LNCaP clone FGC (cell line): ENCODE measurements around the gene PIEZO2.
A peak's percentile ranks its signal among the peaks of the same experiment; 100 is the strongest.

Experiments used
- DNase-seq: peaks from one replicate; pipeline ENCODE4 v3.0.0-alpha.2; 2011; ENCODE audit warnings: low read depth
- H3K4me3 ChIP-seq: 2 replicates; pipeline ENCODE4 v1.5.1; 2011; ENCODE audit warnings: mild to moderate bottlenecking, low read depth, low read length, control low read depth
- CTCF ChIP-seq: IDR thresholded peaks from 2 replicates; pipeline ENCODE4 v1.5.1; 2012; ENCODE audit warnings: mild to moderate bottlenecking; ENCODE audit not compliant: control insufficient read depth, insufficient read depth; ENCODE audit errors: extremely low read depth

The PIEZO2 gene

DNA sequence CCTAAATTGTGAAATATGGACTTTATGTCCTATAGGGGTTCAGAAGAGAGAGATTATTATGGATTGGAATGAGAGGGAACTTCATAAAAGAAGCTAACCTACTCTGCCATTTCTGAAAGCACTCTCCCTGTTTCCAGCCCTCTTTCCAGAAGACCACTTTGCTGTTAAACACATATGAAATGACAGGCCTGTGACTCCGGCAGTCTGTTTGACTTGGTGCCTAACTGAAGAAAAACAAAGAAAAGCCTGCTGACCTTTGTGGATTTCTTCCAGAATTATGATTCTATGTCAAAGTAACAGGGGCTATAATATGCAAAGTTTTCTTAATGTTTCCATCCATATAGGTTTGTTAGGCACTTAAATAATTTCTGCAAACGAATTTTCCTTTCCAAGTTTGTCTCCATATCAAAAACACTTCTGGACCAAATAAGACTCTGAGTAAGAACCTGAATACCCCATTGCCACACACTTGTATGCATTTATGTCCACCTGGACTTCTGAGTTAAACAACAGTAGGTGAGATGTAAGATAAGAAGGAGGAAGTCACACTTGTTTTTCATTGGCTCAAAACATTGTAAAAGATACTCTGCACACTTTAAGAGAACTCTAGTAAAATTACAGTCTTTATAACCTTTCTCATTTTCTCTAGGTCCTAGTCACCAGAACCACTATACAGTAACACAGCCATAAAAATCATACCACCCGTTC is 111.7 kb downstream of the PIEZO2 start:
- no peak overlapping the region for H3K4me3 ChIP-seq
- no peak for TF ChIP-seq CTCF
- peak; percentile 75 for DNase-seq

DNA sequence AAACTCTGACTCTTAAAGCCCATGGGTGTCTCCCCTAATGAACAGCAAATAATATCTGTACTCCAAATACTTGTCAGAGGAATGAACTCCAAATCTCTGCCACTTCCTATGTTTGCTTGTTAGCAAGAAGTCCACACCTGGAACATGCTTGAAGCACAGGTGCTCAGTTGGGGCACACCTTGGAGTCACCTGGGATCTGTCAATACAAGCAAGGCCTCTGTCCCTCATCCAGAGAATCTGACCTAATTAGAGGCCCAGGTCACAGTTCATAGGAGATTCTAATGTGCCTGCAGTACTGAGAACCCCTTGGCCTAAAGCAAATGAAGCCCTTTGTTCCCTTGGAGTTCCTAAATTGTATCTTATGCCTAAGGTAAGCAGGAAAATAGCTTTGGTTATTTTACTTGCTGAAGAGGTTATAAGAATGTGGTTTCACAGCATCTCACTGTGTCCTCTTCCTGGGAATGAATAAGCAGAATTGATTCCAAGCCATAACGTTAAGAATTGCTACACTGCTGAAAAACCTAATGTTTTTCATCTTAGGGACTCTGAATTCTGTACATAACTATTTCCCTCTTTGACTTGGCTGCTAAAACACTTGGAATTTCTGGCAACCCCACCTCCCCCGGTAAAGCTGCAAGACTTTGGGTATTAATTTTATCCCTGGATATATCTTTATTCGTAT is 113.4 kb downstream of the PIEZO2 start:
- no peak overlapping the region for H3K4me3 ChIP-seq
- no peak for TF ChIP-seq CTCF
- DNase-seq = no peak

GRCh38 chr18:11035376-11035775 is 114.0 kb downstream of the PIEZO2 start:
- no peak for DNase-seq
- TF ChIP-seq CTCF = no peak

DNA sequence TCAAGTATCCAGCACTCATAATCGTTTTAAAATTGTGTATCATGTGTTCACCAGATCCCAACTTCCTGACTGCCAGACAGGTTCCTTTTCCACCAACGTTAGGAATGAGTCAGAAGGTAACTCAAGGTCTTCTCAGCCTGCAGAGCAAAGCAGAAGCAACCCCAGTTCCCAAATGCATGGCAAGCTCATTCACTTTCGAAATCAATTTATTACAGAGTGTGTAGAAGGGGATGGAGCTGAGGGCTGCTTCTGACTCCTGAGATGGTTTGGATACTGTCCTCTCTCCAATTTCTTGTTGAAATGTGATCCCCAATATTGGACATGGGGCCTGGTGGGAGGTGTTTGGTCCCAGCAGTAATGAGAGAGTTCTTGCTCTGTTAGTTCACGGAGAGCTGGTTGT is 114.5 kb downstream of the PIEZO2 start:
- DNase-seq = no peak
- TF ChIP-seq CTCF = no peak
- no peak overlapping the region for H3K4me3 ChIP-seq

More at GRCh38 chr18:11035376-11035775, 114.0 kb downstream of the PIEZO2 start:
- no peak overlapping the region for H3K4me3 ChIP-seq

- no peak overlapping the region for H3K4me3 ChIP-seq
- TF ChIP-seq CTCF = no peak
- DNase-seq = no peak
These were observed 115.9 kb downstream of the PIEZO2 start for GRCh38 chr18:11033503-11033902.

GRCh38 chr18:11031966-11032365 is 117.4 kb downstream of the PIEZO2 start:
- DNase-seq = no peak
- TF ChIP-seq CTCF = no peak

GRCh38 chr18:11029021-11029420 is 120.3 kb downstream of the PIEZO2 start:
- no peak for TF ChIP-seq CTCF
- no peak overlapping the region for H3K4me3 ChIP-seq
- no peak for DNase-seq

More at GRCh38 chr18:11031966-11032365, 117.4 kb downstream of the PIEZO2 start:
- no peak overlapping the region for H3K4me3 ChIP-seq
